ENCODE results near the gene PDCD10. TPM values are rescaled to one million over a fixed set of nuclear protein-coding genes. Genes with fewer than 3 reads are reported as not detected.

PDCD10 gene
- polyA plus RNA-seq, 3 donors = 31.7 to 61.8 (median 61.5) TPM

DNA sequence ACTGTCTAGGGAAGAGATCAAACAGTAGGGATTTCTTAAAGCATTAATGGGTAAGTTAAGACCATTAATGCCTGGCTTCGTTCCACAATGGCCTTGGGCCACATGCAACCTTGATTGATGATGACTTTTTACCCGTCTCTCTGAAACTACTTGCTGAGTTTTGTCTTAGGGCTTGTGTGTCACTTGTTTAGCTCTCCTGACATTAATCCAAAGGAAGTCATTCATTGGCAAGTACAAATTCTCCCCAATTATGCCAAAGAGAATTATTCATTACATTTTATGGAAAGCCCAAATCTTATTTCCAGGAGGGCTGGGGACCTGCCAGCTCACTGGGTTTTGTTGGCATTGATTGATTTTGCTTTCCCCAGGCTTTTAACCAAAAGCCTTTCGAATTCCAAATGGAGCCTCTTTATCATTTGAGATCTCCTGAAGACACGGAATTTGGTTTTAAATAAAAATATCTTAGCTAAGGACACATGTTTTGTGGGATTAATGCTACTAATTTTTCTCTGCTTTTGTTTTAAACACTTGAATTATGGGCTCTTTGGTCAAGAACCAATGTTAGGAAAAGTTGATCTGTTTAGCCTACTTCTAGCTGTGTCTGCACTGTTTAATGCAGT is 41.5 kb upstream of the PDCD10 start:
- no peaks in the 10 kb centered on the region for H4K20me1 ChIP-seq (ENCODE audit: insufficient read depth, low read length)
- Mint-ChIP-seq H3K4me3 (no peak overlapping the region), H3K36me3 (no peaks in the 10 kb centered on the region), H3K4me1 (no peaks in the 10 kb centered on the region), H3K27ac (no peak overlapping the region), H3K9me3 (peaks cover 0 to 9% (median 5%) of the 10 kb centered on the region in 7 donors), H3K27me3 (ENCODE audit: low read depth in 3 of 3) (peaks cover 0 to 3% (median 2%) of the 10 kb centered on the region in 3 donors)
- H3K36me3 ChIP-seq (replicated peaks in 1 of 2; ENCODE audit: control insufficient read depth in 1 of 2, insufficient read depth in 2 of 2, low read length in 2 of 2) = no peaks in the 10 kb centered on the region
- no peaks in the 10 kb centered on the region for H3K4me1 ChIP-seq (ENCODE audit: control insufficient read depth in 1 of 2, insufficient read depth in 2 of 2, low read length in 2 of 2)
- 100% methylated on average over 2 of the region's 4 CpGs for WGBS (ENCODE audit: insufficient coverage)
- no peak for DNase-seq
- no peak overlapping the region for H2AFZ ChIP-seq (ENCODE audit: insufficient read depth, low read depth, low read length, poor library complexity, severe bottlenecking)
- no peaks in the 10 kb centered on the region for H3K9me3 ChIP-seq (replicated peaks in 1 of 2; ENCODE audit: control insufficient read depth in 1 of 2, insufficient read depth in 1 of 2, low read length in 2 of 2)
- TF ChIP-seq, protein P1, sequence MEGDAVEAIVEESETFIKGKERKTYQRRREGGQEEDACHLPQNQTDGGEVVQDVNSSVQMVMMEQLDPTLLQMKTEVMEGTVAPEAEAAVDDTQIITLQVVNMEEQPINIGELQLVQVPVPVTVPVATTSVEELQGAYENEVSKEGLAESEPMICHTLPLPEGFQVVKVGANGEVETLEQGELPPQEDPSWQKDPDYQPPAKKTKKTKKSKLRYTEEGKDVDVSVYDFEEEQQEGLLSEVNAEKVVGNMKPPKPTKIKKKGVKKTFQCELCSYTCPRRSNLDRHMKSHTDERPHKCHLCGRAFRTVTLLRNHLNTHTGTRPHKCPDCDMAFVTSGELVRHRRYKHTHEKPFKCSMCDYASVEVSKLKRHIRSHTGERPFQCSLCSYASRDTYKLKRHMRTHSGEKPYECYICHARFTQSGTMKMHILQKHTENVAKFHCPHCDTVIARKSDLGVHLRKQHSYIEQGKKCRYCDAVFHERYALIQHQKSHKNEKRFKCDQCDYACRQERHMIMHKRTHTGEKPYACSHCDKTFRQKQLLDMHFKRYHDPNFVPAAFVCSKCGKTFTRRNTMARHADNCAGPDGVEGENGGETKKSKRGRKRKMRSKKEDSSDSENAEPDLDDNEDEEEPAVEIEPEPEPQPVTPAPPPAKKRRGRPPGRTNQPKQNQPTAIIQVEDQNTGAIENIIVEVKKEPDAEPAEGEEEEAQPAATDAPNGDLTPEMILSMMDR (IDR thresholded peaks at IDR 0.05) = no peak
- intact Hi-C loops (cut with micrococcal nuclease) = no loop called here
- H3K27me3 ChIP-seq (ENCODE audit: control insufficient read depth in 2 of 2, insufficient read depth in 2 of 2, low read length in 2 of 2) = no peaks in the 10 kb centered on the region
- no peak overlapping the region for H3K4me2 ChIP-seq (replicated peaks; ENCODE audit: extremely low read depth, low read length, poor library complexity, severe bottlenecking)
- no peak overlapping the region for H3K9ac ChIP-seq (ENCODE audit: insufficient read depth, low read length, poor library complexity, severe bottlenecking)
- H3K4me3 ChIP-seq (replicated peaks in 1 of 3; ENCODE audit: low read depth in 2 of 3, low read length in 3 of 3) = no peak overlapping the region
- H3K79me2 ChIP-seq (ENCODE audit: insufficient read depth, low read length) = no peaks in the 10 kb centered on the region
- H3K27ac ChIP-seq (ENCODE audit: low read depth in 1 of 2, low read length in 2 of 2) = no peak overlapping the region

- H3K27me3 Mint-ChIP-seq (ENCODE audit: low read depth in 3 of 3) = peaks cover 0 to 5% (median 2%) of the 10 kb centered on the region in 3 donors
- H3K4me1 Mint-ChIP-seq = no peaks in the 10 kb centered on the region
- Histone ChIP-seq H3K4me3 (replicated peaks in 1 of 3; ENCODE audit: low read depth in 2 of 3, low read length in 3 of 3) (no peak overlapping the region), H3K9me3 (replicated peaks in 1 of 2; ENCODE audit: control insufficient read depth in 1 of 2, insufficient read depth in 1 of 2, low read length in 2 of 2) (no peaks in the 10 kb centered on the region), H3K79me2 (ENCODE audit: insufficient read depth, low read length) (no peaks in the 10 kb centered on the region), H2AFZ (ENCODE audit: insufficient read depth, low read depth, low read length, poor library complexity, severe bottlenecking) (no peak overlapping the region), H3K9ac (ENCODE audit: insufficient read depth, low read length, poor library complexity, severe bottlenecking) (no peak overlapping the region), H3K4me2 (replicated peaks; ENCODE audit: extremely low read depth, low read length, poor library complexity, severe bottlenecking) (no peak overlapping the region), H3K27ac (ENCODE audit: low read depth in 1 of 2, low read length in 2 of 2) (no peak overlapping the region), H3K27me3 (ENCODE audit: control insufficient read depth in 2 of 2, insufficient read depth in 2 of 2, low read length in 2 of 2) (no peaks in the 10 kb centered on the region), H4K20me1 (ENCODE audit: insufficient read depth, low read length) (no peaks in the 10 kb centered on the region), H3K36me3 (replicated peaks in 1 of 2; ENCODE audit: control insufficient read depth in 1 of 2, insufficient read depth in 2 of 2, low read length in 2 of 2) (no peaks in the 10 kb centered on the region), H3K4me1 (ENCODE audit: control insufficient read depth in 1 of 2, insufficient read depth in 2 of 2, low read length in 2 of 2) (no peaks in the 10 kb centered on the region)
- no peak for DNase-seq
- no peak overlapping the region for H3K4me3 Mint-ChIP-seq
- intact Hi-C loops (cut with micrococcal nuclease) = no loop called here
- no CpG with 5 or more reads among the region's 1 CpG for WGBS (ENCODE audit: insufficient coverage)
- H3K36me3 Mint-ChIP-seq = no peaks in the 10 kb centered on the region
- TF ChIP-seq, protein P1 (IDR thresholded peaks at IDR 0.05) = no peak
- peaks cover 0 to 9% (median 5%) of the 10 kb centered on the region in 7 donors for H3K9me3 Mint-ChIP-seq
- no peak overlapping the region for H3K27ac Mint-ChIP-seq
Measured at GRCh38 chr3:167773584-167773983, 38.9 kb upstream of the PDCD10 start.

Data from CD14-positive monocyte (primary cell).